ENCODE results near the gene RPL10. TPM values are rescaled to one million over a fixed set of nuclear protein-coding genes. Genes with fewer than 3 reads are reported as not detected.
A peak's percentile ranks its signal among the peaks of the same experiment; 100 is the strongest.

Gene RPL10
- total and polyA plus RNA-seq, 9 of the 15 experiments (the other 6 are each of a cell fraction or from before 2014, with no cell fraction given): 3,774 to 7,600 (median 5,014) TPM

- no peak for TF ChIP-seq TCF3 (CRISPR knock-in tag; IDR thresholded peaks at IDR 0.05)
- peak; percentile 57; the same call in 1 of the 2 replicates for TF ChIP-seq RBFOX2 (IDR thresholded peaks at IDR 0.05; ENCODE audit: low read depth, low read length)
- no peak for TF ChIP-seq SPI1 (IDR thresholded peaks at IDR 0.05; ENCODE audit: borderline replicate concordance, low read depth, low read length)
Measured at GRCh38 chrX:154402622-154403127, 4.5 kb downstream of the RPL10 start (continued).

- ATAC-seq: no peak
- BruUV-seq (replicated peaks): no TSS peak
- intact Hi-C loops (cut with micrococcal nuclease): no loop called here
- TF ChIP-seq ZNF217 (CRISPR knock-in tag; IDR thresholded peaks at IDR 0.05) (no peak), PCBP1 (IDR thresholded peaks at IDR 0.05; ENCODE audit: low read depth, low read length, poor library complexity, severe bottlenecking) (no peak), HNRNPLL (IDR thresholded peaks at IDR 0.05; ENCODE audit: low read depth, low read length, poor library complexity, severe bottlenecking) (no peak), ZNF584 (CRISPR knock-in tag; IDR thresholded peaks at IDR 0.05; ENCODE audit: low read depth) (no peak), RERE (CRISPR knock-in tag; IDR thresholded peaks at IDR 0.05; ENCODE audit: borderline replicate concordance) (no peak), CTCF (IDR thresholded peaks at IDR 0.05 in 2 of 3, conservative IDR thresholded peaks at IDR 0.05 in 1 of 3; ENCODE audit: insufficient read depth in 2 of 3, low read depth in 1 of 3, low read length in 3 of 3) (no peak), KDM4B (IDR thresholded peaks at IDR 0.05; ENCODE audit: borderline replicate concordance in 2 of 2, low read depth in 1 of 2) (no peak), GATA2 (CRISPR knock-in tag; IDR thresholded peaks at IDR 0.05) (no peak), BCL6 (CRISPR knock-in tag; IDR thresholded peaks at IDR 0.05) (no peak), ZNF551 (CRISPR knock-in tag; IDR thresholded peaks at IDR 0.05) (no peak), NBN (IDR thresholded peaks at IDR 0.05; ENCODE audit: low read depth) (no peak)
Measured at GRCh38 chrX:154403192-154403591, 5.0 kb downstream of the RPL10 start.

More at GRCh38 chrX:154403192-154403591, 5.0 kb downstream of the RPL10 start:
- CTCF ChIA-PET (ENCODE audit: low intra/inter-chr PET ratio): no interaction called here
- peaks cover 13% of the 10 kb centered on the region for H4K20me1 ChIP-seq (replicated peaks; ENCODE audit: control insufficient read depth, insufficient read depth, low read length)
- peaks cover 30% of the 10 kb centered on the region for H3K79me2 ChIP-seq (ENCODE audit: control insufficient read depth, insufficient read depth, low read length)
- WGBS (ENCODE audit: insufficient coverage, low coverage, missing lambda C conversion rate): 84% methylated on average over 5 of the region's 10 CpGs
- H2AFZ ChIP-seq (ENCODE audit: low read depth, low read length): no peak overlapping the region
- H3K4me2 ChIP-seq (ENCODE audit: insufficient read depth, low read length): no peak overlapping the region
- peaks cover 35% of the 10 kb centered on the region for H3K36me3 ChIP-seq (ENCODE audit: control insufficient read depth, insufficient read depth, low read length)
- H3K4me3 ChIP-seq: no peak overlapping the region
- in situ Hi-C loops (cut with MboI): loop anchor here (10.0 kb wide), 1 partner anchor 132 kb away; no protein-coding TSS in a partner anchor
- no peaks in the 10 kb centered on the region for H3K27me3 ChIP-seq (ENCODE audit: control insufficient read depth in 2 of 2, insufficient read depth in 2 of 2, low read length in 2 of 2)
- H3K4me1 ChIP-seq (replicated peaks in 1 of 2; ENCODE audit: control insufficient read depth in 2 of 2, insufficient read depth in 2 of 2, low read length in 2 of 2): peaks cover 6 to 10% of the 10 kb centered on the region in 2 experiments; a peak in 4 of 5 replicates
- DNase-seq (ENCODE audit: extremely low read depth in 1 of 4, low spot score in 3 of 4) (no peak), FAIRE-seq (no peak)
- no peak overlapping the region for H3K9ac ChIP-seq (ENCODE audit: insufficient read depth in 1 of 2, low read depth in 2 of 2, low read length in 2 of 2)
- H3K9me3 ChIP-seq (replicated peaks; ENCODE audit: control insufficient read depth, insufficient read depth, low read depth, low read length): no peaks in the 10 kb centered on the region; the same call in 1 of the 2 replicates
- H3K27ac ChIP-seq (ENCODE audit: extremely low read depth, low read depth, low read length): no peak overlapping the region
- H3K9me1 ChIP-seq (ENCODE audit: control insufficient read depth, insufficient read depth, low read length): no peaks in the 10 kb centered on the region
- POLR2A ChIA-PET: interaction anchor here (0.6 to 6.0 kb wide), 6 partner anchors 7 to 134 kb away, joined by 3 to 85 read pairs (median 4); partner anchors contain the start of genes DNASE1L1, SLC10A3 and TAFAZZIN

All from K562 (cell line).